MCF 10A (cell line): ENCODE data around the gene LINGO4. TPM values are rescaled to one million over a fixed set of nuclear protein-coding genes. Genes with fewer than 3 reads are reported as not detected.

Source experiments
- BruUV-seq: library from RNA; stranded (reverse); fragments of 400-500 nt; replicated peaks from 2 replicates; lab custom pipeline; 2021; lab: Mats Ljungman, UMichigan
- CTCF ChIA-PET: fragments of 300-600 bp; sonication (Branson Sonifier 250); formaldehyde crosslinking; extraction: SDS; loops from one replicate; lab custom pipeline; 2021; ENCODE audit warnings: antibody characterized with exemption, inconsistent platforms; lab: Yijun Ruan, JAX
- POLR2A ChIA-PET: fragments of 300-600, 350-650 bp; sonication (Branson Sonifier 250); formaldehyde crosslinking; extraction: SDS; loops from one replicate; lab custom pipeline; 2020; ENCODE audit warnings: antibody characterized with exemption, inconsistent platforms; lab: Yijun Ruan, JAX
- DNase-seq: peaks from one replicate; pipeline ENCODE4 v3.0.0-alpha.2; 2018; ENCODE audit not compliant: unreplicated experiment
- H3K27ac Mint-ChIP-seq: one replicate; pipeline ENCODE4 v1.8.0; 2022; ENCODE audit warnings: mild to moderate bottlenecking, low read depth, mixed read lengths; ENCODE audit not compliant: unreplicated experiment
- H3K27me3 Mint-ChIP-seq: one replicate; pipeline ENCODE4 v1.8.0; 2022; ENCODE audit warnings: mixed read lengths; ENCODE audit not compliant: insufficient read depth, unreplicated experiment
- H3K36me3 Mint-ChIP-seq: one replicate; pipeline ENCODE4 v1.8.0; 2022; ENCODE audit warnings: mild to moderate bottlenecking, moderate library complexity, mixed read lengths; ENCODE audit not compliant: insufficient read depth, unreplicated experiment
- H3K4me1 Mint-ChIP-seq: one replicate; pipeline ENCODE4 v1.8.0; 2022; ENCODE audit warnings: mixed read lengths; ENCODE audit not compliant: insufficient read depth, unreplicated experiment
- H3K4me3 Mint-ChIP-seq: one replicate; pipeline ENCODE4 v1.8.0; 2022; ENCODE audit warnings: mild to moderate bottlenecking, moderate library complexity, mixed read lengths; ENCODE audit not compliant: unreplicated experiment
- H3K9me3 Mint-ChIP-seq: one replicate; pipeline ENCODE4 v1.8.0; 2022; ENCODE audit warnings: mixed read lengths; ENCODE audit not compliant: unreplicated experiment
- intact Hi-C: fragments of 100-400 bp; cut with micrococcal nuclease; formaldehyde crosslinking; loops from 2 replicates; pipeline ENCODE4 v1.14.1; 2022
- total RNA-seq: library from RNA; stranded (reverse); gene quantifications from 2 replicates; pipeline ENCODE4 v1.2.3, GENCODE V29; 2022
- TF ChIP-seq, protein P1 (sequence below): fragments of 200-600 bp; IDR thresholded peaks from one replicate; pipeline ENCODE4 v1.8.0; 2022; ENCODE audit warnings: antibody characterized with exemption, mild to moderate bottlenecking; ENCODE audit not compliant: unreplicated experiment

LINGO4 gene
- total RNA-seq, 1 experiment from 2014 or later: not detected

DNA sequence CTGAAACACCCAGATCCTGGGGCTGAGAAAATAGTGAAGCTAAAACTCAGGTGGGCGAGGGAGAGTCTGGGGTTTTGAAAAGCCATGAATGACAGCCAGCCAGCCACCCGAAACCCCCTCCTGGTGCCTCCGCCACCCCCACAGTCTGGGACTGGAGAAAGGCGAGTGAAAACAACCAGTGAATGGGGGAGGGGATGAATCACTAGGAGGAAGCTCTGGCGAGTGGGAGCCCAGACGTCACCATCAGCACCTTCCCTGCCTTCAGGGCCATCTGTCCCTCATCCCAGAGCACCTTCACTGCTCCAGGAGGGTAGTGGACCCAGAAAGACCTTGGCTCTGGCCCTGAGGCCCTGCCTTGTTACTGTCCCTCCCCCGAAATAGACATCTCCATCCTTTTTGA is 17.2 kb upstream of the LINGO4 start:
- H3K4me3 Mint-ChIP-seq: no peak overlapping the region
- H3K27ac Mint-ChIP-seq: no peak overlapping the region
- intact Hi-C loops: no loop called here
- no peaks in the 10 kb centered on the region for H3K9me3 Mint-ChIP-seq
- DNase-seq: no peak
- H3K27me3 Mint-ChIP-seq: no peaks in the 10 kb centered on the region
- CTCF ChIA-PET: interaction anchor here (0.6 to 3.2 kb wide), 3 partner anchors 10 to 439 kb away, joined by 3 to 17 read pairs (median 8); partner anchors contain the start of gene RORC
- peaks cover 16% of the 10 kb centered on the region for H3K4me1 Mint-ChIP-seq
- BruUV-seq: no TSS peak
- POLR2A ChIA-PET: interaction anchor here (0.8 to 1.3 kb wide), 2 partner anchors 33 to 59 kb away, joined by 4 read pairs; partner anchors contain the start of gene MRPL9
- H3K36me3 Mint-ChIP-seq: peaks cover 6% of the 10 kb centered on the region
- TF ChIP-seq, protein P1, sequence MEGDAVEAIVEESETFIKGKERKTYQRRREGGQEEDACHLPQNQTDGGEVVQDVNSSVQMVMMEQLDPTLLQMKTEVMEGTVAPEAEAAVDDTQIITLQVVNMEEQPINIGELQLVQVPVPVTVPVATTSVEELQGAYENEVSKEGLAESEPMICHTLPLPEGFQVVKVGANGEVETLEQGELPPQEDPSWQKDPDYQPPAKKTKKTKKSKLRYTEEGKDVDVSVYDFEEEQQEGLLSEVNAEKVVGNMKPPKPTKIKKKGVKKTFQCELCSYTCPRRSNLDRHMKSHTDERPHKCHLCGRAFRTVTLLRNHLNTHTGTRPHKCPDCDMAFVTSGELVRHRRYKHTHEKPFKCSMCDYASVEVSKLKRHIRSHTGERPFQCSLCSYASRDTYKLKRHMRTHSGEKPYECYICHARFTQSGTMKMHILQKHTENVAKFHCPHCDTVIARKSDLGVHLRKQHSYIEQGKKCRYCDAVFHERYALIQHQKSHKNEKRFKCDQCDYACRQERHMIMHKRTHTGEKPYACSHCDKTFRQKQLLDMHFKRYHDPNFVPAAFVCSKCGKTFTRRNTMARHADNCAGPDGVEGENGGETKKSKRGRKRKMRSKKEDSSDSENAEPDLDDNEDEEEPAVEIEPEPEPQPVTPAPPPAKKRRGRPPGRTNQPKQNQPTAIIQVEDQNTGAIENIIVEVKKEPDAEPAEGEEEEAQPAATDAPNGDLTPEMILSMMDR: no peak

- DNase-seq: peak; percentile 71
- no peaks in the 10 kb centered on the region for H3K27me3 Mint-ChIP-seq
- no TSS peak for BruUV-seq
- intact Hi-C loops: no loop called here
- peaks cover 6% of the 10 kb centered on the region for H3K36me3 Mint-ChIP-seq
- H3K4me1 Mint-ChIP-seq: peaks cover 16% of the 10 kb centered on the region
- POLR2A ChIA-PET: interaction anchor here (0.9 to 2.2 kb wide), 6 partner anchors 11 to 140 kb away, joined by 3 to 9 read pairs (median 5); partner anchors contain the start of genes RORC and TDRKH
- no peak overlapping the region for H3K27ac Mint-ChIP-seq
- H3K4me3 Mint-ChIP-seq: no peak overlapping the region
- TF ChIP-seq, protein P1: no peak
- CTCF ChIA-PET: interaction anchor here (0.5 to 3.2 kb wide), 10 partner anchors 9 to 438 kb away, joined by 3 to 17 read pairs (median 4); no protein-coding TSS in a partner anchor
- no peaks in the 10 kb centered on the region for H3K9me3 Mint-ChIP-seq
Observed at GRCh38 chr1:151820940-151821339, 15.7 kb upstream of the LINGO4 start.

DNA sequence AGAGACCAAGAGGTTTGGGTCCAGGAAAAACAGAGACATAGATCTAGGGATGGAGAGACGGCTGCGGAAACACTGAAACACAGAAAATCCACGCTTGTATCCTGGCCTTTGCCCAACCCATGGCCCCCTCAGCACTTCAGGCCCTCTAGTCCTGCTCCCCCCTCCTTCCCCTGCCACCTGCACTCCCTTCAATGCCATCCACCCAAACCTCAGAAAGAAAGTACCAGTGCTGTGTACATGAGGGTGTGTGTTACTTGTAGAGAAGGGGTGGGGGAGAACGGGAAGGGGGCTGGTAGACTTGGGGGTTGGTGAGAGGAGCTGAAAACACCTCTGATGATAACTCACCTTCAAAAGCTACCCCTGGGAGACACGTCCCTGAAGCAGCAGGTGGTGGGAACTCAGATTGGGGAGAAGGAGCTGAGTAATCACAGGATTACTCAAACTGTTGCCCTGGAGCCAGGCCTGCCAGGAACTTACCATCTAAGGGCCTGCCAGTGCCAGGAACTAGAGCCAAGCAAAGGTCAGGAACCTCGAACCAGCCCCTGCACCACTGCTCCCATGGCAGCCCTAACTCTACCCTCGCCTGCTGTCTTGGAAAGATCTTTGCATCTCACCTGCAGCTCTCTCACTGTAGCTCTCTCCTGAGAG is 14.9 kb upstream of the LINGO4 start:
- intact Hi-C loops: no loop called here
- peak; percentile 97 for DNase-seq
- ChIA-PET POLR2A (interaction anchor here (0.6 to 2.2 kb wide), 8 partner anchors 9 to 281 kb away, joined by 3 to 9 read pairs (median 4); partner anchors contain the start of genes RORC and TDRKH), CTCF (interaction anchor here (0.7 to 3.2 kb wide), 8 partner anchors 10 to 226 kb away, joined by 3 to 17 read pairs (median 4); no protein-coding TSS in a partner anchor)
- no peaks in the 10 kb centered on the region for H3K9me3 Mint-ChIP-seq
- no TSS peak for BruUV-seq
- TF ChIP-seq, protein P1: no peak
- peak overlapping the region; percentile 21 for H3K27ac Mint-ChIP-seq
- no peaks in the 10 kb centered on the region for H3K27me3 Mint-ChIP-seq
- H3K4me3 Mint-ChIP-seq: no peak overlapping the region
- H3K36me3 Mint-ChIP-seq: peaks cover 6% of the 10 kb centered on the region
- H3K4me1 Mint-ChIP-seq: peaks cover 16% of the 10 kb centered on the region

GRCh38 chr1:151819227-151819835 is 14.1 kb upstream of the LINGO4 start:
- no TSS peak for BruUV-seq

More at GRCh38 chr1:151819227-151819835, 14.1 kb upstream of the LINGO4 start:
- Mint-ChIP-seq H3K4me3 (no peak overlapping the region), H3K36me3 (peaks cover 6% of the 10 kb centered on the region), H3K9me3 (no peaks in the 10 kb centered on the region), H3K27ac (peak overlapping the region; percentile 21), H3K4me1 (peaks cover 16% of the 10 kb centered on the region), H3K27me3 (no peaks in the 10 kb centered on the region)
- TF ChIP-seq, protein P1: no peak
- intact Hi-C loops: no loop called here
- DNase-seq: no peak
- ChIA-PET POLR2A (interaction anchor here (1.5 to 2.2 kb wide), 3 partner anchors 10 to 17 kb away, joined by 4 to 9 read pairs (median 6); partner anchors contain the start of gene RORC), CTCF (interaction anchor here (3.2 kb wide), 1 partner anchor 17 kb away, joined by 17 read pairs; no protein-coding TSS in a partner anchor)
